Measurements from ENCODE around the gene SPATA3. TPM values are rescaled to one million over a fixed set of nuclear protein-coding genes. Genes with fewer than 3 reads are reported as not detected.

Gene SPATA3
- total and polyA plus RNA-seq, 2 of the 13 experiments (the other 11 are each of a cell fraction or from before 2014, with no cell fraction given), result not detected

GRCh38 chr2:231016566-231017230 lies 20.8 kb downstream of the SPATA3 start (continued):
- TF ChIP-seq, protein P1, sequence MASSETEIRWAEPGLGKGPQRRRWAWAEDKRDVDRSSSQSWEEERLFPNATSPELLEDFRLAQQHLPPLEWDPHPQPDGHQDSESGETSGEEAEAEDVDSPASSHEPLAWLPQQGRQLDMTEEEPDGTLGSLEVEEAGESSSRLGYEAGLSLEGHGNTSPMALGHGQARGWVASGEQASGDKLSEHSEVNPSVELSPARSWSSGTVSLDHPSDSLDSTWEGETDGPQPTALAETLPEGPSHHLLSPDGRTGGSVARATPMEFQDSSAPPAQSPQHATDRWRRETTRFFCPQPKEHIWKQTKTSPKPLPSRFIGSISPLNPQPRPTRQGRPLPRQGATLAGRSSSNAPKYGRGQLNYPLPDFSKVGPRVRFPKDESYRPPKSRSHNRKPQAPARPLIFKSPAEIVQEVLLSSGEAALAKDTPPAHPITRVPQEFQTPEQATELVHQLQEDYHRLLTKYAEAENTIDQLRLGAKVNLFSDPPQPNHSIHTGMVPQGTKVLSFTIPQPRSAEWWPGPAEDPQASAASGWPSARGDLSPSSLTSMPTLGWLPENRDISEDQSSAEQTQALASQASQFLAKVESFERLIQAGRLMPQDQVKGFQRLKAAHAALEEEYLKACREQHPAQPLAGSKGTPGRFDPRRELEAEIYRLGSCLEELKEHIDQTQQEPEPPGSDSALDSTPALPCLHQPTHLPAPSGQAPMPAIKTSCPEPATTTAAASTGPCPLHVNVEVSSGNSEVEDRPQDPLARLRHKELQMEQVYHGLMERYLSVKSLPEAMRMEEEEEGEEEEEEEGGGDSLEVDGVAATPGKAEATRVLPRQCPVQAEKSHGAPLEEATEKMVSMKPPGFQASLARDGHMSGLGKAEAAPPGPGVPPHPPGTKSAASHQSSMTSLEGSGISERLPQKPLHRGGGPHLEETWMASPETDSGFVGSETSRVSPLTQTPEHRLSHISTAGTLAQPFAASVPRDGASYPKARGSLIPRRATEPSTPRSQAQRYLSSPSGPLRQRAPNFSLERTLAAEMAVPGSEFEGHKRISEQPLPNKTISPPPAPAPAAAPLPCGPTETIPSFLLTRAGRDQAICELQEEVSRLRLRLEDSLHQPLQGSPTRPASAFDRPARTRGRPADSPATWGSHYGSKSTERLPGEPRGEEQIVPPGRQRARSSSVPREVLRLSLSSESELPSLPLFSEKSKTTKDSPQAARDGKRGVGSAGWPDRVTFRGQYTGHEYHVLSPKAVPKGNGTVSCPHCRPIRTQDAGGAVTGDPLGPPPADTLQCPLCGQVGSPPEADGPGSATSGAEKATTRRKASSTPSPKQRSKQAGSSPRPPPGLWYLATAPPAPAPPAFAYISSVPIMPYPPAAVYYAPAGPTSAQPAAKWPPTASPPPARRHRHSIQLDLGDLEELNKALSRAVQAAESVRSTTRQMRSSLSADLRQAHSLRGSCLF (CRISPR knock-in tag; IDR thresholded peaks at IDR 0.05; ENCODE audit: borderline replicate concordance), result no peak
- TF ChIP-seq SP140L (CRISPR knock-in tag; IDR thresholded peaks at IDR 0.05; ENCODE audit: borderline replicate concordance), result no peak
- TF ChIP-seq ZNF264 (CRISPR knock-in tag; IDR thresholded peaks at IDR 0.05), result no peak
- TF ChIP-seq HNRNPLL (IDR thresholded peaks at IDR 0.05; ENCODE audit: low read depth, low read length, poor library complexity, severe bottlenecking), result no peak
- TF ChIP-seq ISX (CRISPR knock-in tag; conservative IDR thresholded peaks at IDR 0.05), result no peak
- peak; percentile 74 for TF ChIP-seq CEBPG (CRISPR knock-in tag; IDR thresholded peaks at IDR 0.05)
- peak; percentile 89 for TF ChIP-seq CEBPB (IDR thresholded peaks at IDR 0.05; ENCODE audit: borderline replicate concordance, low read depth, low read length)
- TF ChIP-seq CHD4 (IDR thresholded peaks at IDR 0.05; ENCODE audit: borderline replicate concordance, low read length), result no peak
- no peak for TF ChIP-seq TRIM22 (IDR thresholded peaks at IDR 0.05)
- peak; percentile 28; the same call in 1 of the 2 replicates for TF ChIP-seq ATF7 (IDR thresholded peaks at IDR 0.05)
- TF ChIP-seq ATF7 (CRISPR knock-in tag; IDR thresholded peaks at IDR 0.05), result no peak
- no peak for TF ChIP-seq AGO2 (optimal IDR thresholded peaks at IDR 0.05; ENCODE audit: low read depth, low read length)
- TF ChIP-seq, protein P2, sequence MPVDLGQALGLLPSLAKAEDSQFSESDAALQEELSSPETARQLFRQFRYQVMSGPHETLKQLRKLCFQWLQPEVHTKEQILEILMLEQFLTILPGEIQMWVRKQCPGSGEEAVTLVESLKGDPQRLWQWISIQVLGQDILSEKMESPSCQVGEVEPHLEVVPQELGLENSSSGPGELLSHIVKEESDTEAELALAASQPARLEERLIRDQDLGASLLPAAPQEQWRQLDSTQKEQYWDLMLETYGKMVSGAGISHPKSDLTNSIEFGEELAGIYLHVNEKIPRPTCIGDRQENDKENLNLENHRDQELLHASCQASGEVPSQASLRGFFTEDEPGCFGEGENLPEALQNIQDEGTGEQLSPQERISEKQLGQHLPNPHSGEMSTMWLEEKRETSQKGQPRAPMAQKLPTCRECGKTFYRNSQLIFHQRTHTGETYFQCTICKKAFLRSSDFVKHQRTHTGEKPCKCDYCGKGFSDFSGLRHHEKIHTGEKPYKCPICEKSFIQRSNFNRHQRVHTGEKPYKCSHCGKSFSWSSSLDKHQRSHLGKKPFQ (CRISPR knock-in tag; IDR thresholded peaks at IDR 0.05; ENCODE audit: insufficient replicate concordance), result no peak
- TF ChIP-seq, protein P3, sequence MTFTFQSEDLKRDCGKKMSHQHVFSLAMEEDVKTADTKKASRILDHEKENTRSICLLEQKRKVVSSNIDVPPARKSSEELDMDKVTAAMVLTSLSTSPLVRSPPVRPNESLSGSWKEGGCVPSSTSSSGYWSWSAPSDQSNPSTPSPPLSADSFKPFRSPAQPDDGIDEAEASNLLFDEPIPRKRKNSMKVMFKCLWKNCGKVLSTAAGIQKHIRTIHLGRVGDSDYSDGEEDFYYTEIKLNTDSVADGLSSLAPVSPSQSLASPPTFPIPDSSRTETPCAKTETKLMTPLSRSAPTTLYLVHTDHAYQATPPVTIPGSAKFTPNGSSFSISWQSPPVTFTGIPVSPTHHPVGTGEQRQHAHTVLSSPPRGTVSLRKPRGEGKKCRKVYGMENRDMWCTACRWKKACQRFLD (CRISPR knock-in tag; IDR thresholded peaks at IDR 0.05; ENCODE audit: borderline replicate concordance), result no peak
- no peak for TF ChIP-seq ZNF333 (CRISPR knock-in tag; IDR thresholded peaks at IDR 0.05; ENCODE audit: borderline replicate concordance)
- TF ChIP-seq, protein P4, sequence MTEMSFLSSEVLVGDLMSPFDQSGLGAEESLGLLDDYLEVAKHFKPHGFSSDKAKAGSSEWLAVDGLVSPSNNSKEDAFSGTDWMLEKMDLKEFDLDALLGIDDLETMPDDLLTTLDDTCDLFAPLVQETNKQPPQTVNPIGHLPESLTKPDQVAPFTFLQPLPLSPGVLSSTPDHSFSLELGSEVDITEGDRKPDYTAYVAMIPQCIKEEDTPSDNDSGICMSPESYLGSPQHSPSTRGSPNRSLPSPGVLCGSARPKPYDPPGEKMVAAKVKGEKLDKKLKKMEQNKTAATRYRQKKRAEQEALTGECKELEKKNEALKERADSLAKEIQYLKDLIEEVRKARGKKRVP (CRISPR knock-in tag; IDR thresholded peaks at IDR 0.05), result peak in 1 of 2 experiments; percentile 89; a peak in 2 of 4 replicates
